A549 (cell line): ENCODE results near the gene PLXNB2. TPM values are rescaled to one million over a fixed set of nuclear protein-coding genes. Genes with fewer than 3 reads are reported as not detected.
"Not testable (repeated sequence)": the region's sequence is repeated elsewhere in the genome, so short reads cannot be mapped to it uniquely, and the experiment has no call there.

ENCODE experiments used
- ATAC-seq, 2 experiments: fragments of 200-7000 bp in 1 of 2; fragments of >200 bp in 1 of 2; cut with Nextera tagmentation in 1 of 2; cut with Tn5 transposase in 1 of 2; 3 replicates each; pipeline versions ENCODE4 v1.8.0 to v1.9.1; 2018 to 2020; ENCODE audit warnings: mild to moderate bottlenecking in 1 of 2, moderate library complexity in 1 of 2
- CTCF ChIA-PET: fragments of 300-600 bp; sonication (Branson Sonifier 250); formaldehyde crosslinking; extraction: SDS; loops from one replicate; lab custom pipeline; 2021; ENCODE audit warnings: antibody characterized with exemption, inconsistent platforms; lab: Yijun Ruan, JAX
- POLR2A ChIA-PET: fragments of 350-600 bp; formaldehyde crosslinking; extraction: SDS; loops from one replicate; lab custom pipeline; 2021; ENCODE audit warnings: antibody characterized with exemption, inconsistent platforms; lab: Yijun Ruan, JAX
- DNase-seq, 2 experiments: peaks; one replicate each; pipeline versions ENCODE4 v3.0.0 to v3.0.0-alpha.2; 2011 to 2016; ENCODE audit warnings: low read depth in 1 of 2, low spot score in 1 of 2
- FAIRE-seq: peaks from 2 replicates; lab custom pipeline; 2011; peaks lifted over from hg19 to GRCh38; lab: Jason Lieb, UNC
- H3K27ac ChIP-seq, 2 experiments: fragments of >200 bp; sonication (Bioruptor Twin); formaldehyde crosslinking; 3 replicates each; pipeline ENCODE4 v1.5.1; 2016 to 2017
- H3K4me1 ChIP-seq: fragments of >200 bp; sonication (Bioruptor Twin); formaldehyde crosslinking; 3 replicates; pipeline ENCODE4 v1.6.1; 2016
- H3K4me2 ChIP-seq: fragments of >200 bp; sonication (Bioruptor Twin); formaldehyde crosslinking; 3 replicates; pipeline ENCODE4 v1.6.1; 2016
- H3K4me3 ChIP-seq: fragments of >200 bp; sonication (Bioruptor Twin); formaldehyde crosslinking; 3 replicates; pipeline ENCODE4 v1.5.1; 2016
- H3K9me3 ChIP-seq: fragments of >200 bp; sonication (Bioruptor Twin); formaldehyde crosslinking; 3 replicates; pipeline ENCODE4 v1.6.1; 2016
- EHMT2 ChIP-seq: fragments of 200-600 bp; sonication (generic); IDR thresholded peaks from 2 replicates; pipeline ENCODE4 v1.6.1; 2016; ENCODE audit warnings: antibody characterized with exemption, low read depth, mild to moderate bottlenecking, moderate library complexity
- HOXA7 ChIP-seq: fragments of 250-450 bp; sonication (Bioruptor Pico); IDR thresholded peaks from 2 replicates; pipeline ENCODE4 v1.5.0; 2020; ENCODE audit warnings: mild to moderate bottlenecking, moderate library complexity
- JUNB ChIP-seq: fragments of >200 bp; sonication (Bioruptor Twin); formaldehyde crosslinking; IDR thresholded peaks from 2 replicates; pipeline ENCODE4 v1.6.1; 2016
- MAFK ChIP-seq: fragments of 450-650 bp; IDR thresholded peaks from 2 replicates; pipeline ENCODE4 v1.6.1; 2014; ENCODE audit not compliant: partially characterized antibody
- MAZ ChIP-seq: fragments of 150-350 bp; IDR thresholded peaks from 2 replicates; pipeline ENCODE4 v1.6.1; 2014; ENCODE audit warnings: antibody characterized with exemption, low read depth, low read length, borderline replicate concordance
- PHF8 ChIP-seq: fragments of 200-600 bp; sonication (generic); IDR thresholded peaks from 2 replicates; pipeline ENCODE4 v1.6.1; 2016; ENCODE audit warnings: low read depth, mild to moderate bottlenecking, antibody characterized with exemption, moderate library complexity, borderline replicate concordance
- POLR2A ChIP-seq: IDR thresholded peaks from 2 replicates; pipeline ENCODE4 v1.6.1; 2012; ENCODE audit warnings: mild to moderate bottlenecking, low read length
- RAD21 ChIP-seq, 2 experiments: fragments of >200 bp in 1 of 2; sonication (Bioruptor Twin) in 1 of 2; formaldehyde crosslinking in 1 of 2; IDR thresholded peaks in 1 of 2; conservative IDR thresholded peaks in 1 of 2; 2 replicates in 1 of 2; 3 replicates in 1 of 2; pipeline ENCODE4 v1.6.1; 2012 to 2018; ENCODE audit warnings: inconsistent platforms in 1 of 2
- RCOR1 ChIP-seq: fragments of 150-350 bp; IDR thresholded peaks from 2 replicates; pipeline ENCODE4 v1.6.1; 2014; ENCODE audit warnings: antibody characterized with exemption, low read length, low read depth
- RNF2 ChIP-seq: fragments of 200-600 bp; sonication (generic); IDR thresholded peaks from 2 replicates; pipeline ENCODE4 v1.6.1; 2016; ENCODE audit warnings: low read depth, mild to moderate bottlenecking, antibody characterized with exemption, moderate library complexity, borderline replicate concordance
- ZC3H11A ChIP-seq: fragments of 450-650 bp; IDR thresholded peaks from 2 replicates; pipeline ENCODE4 v1.6.1; 2014; ENCODE audit warnings: antibody characterized with exemption, mild to moderate bottlenecking
- WGBS: methylation state at CpG from one replicate; pipeline ENCODE4 v1.1.6; 2017; ENCODE audit errors: missing lambda C conversion rate; 5-methylcytosine and 5-hydroxymethylcytosine counted together
- polyA plus RNA-seq, 4 experiments: library from polyadenylated mRNA; depleted of rRNA in 3 of 4; stranded (reverse); fragments of >200 nt; fragmentation: RNase III in 1 of 4; extraction: RNeasy Plus Mini Kit Qiagen cat#74134 plus additional on column Dnase treatment in 1 of 4; gene quantifications; 2 replicates in 3 of 4; 3 replicates in 1 of 4; pipeline ENCODE4 v1.2.3, GENCODE V29; 2011 to 2017
- TF ChIP-seq, protein P1 (sequence below): IDR thresholded peaks from 2 replicates; pipeline ENCODE4 v1.6.1; 2012
- TF ChIP-seq, protein P2 (sequence below): IDR thresholded peaks from 2 replicates; pipeline ENCODE4 v1.6.1; 2012; ENCODE audit warnings: low read depth, borderline replicate concordance
- TF ChIP-seq, protein P3 (sequence below): fragments of 450-650 bp; IDR thresholded peaks from 2 replicates; pipeline ENCODE4 v1.6.1; 2014; ENCODE audit warnings: antibody characterized with exemption

Gene PLXNB2
- polyA plus RNA-seq, 2 of the 4 experiments (the other 2 are of a cell fraction): 24.6 to 64.4 TPM

DNA sequence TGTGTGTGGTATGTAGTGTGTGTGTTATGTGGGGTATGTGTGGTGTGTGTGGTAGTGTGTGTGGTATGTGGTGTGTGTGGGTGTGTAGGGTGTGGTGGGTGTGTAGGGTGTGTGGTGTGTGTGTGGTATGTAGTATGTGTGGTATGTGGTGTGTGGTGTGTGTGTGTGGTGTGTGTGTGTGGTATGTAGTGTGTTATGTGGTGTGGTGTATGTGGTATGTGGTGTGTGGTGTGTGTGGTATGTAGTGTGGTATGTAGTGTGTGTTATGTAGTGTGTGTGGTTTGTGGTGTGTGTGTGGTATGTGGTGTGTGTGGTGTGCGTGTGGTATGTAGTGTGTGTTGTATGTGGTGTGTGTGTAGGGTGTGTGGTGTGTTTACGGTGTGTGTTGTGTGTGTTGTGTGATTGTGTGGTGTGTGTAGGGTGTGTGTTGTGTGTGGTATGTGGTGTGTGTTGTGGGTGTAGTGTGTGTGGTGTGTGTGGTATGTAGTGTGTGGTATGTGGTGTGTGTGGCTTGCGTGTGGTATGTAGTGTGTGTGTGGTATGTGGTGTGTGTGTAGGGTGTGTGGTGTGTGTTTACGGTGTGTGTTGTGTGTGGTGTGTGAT is 31.5 kb upstream of the PLXNB2 start:
- DNase-seq (no peak), FAIRE-seq (no peak), ATAC-seq (no peak)
- POLR2A ChIA-PET: no interaction called here
- no peaks in the 10 kb centered on the region for H3K4me1 ChIP-seq
- TF ChIP-seq RNF2 (no peak), PHF8 (no peak)
- 70% methylated on average over 4 of the region's 4 CpGs for WGBS
- H3K27ac ChIP-seq: no peak overlapping the region
- H3K4me2 ChIP-seq: no peak overlapping the region
- no peak overlapping the region for H3K4me3 ChIP-seq
- CTCF ChIA-PET: no interaction called here
- no peaks in the 10 kb centered on the region for H3K9me3 ChIP-seq

DNA sequence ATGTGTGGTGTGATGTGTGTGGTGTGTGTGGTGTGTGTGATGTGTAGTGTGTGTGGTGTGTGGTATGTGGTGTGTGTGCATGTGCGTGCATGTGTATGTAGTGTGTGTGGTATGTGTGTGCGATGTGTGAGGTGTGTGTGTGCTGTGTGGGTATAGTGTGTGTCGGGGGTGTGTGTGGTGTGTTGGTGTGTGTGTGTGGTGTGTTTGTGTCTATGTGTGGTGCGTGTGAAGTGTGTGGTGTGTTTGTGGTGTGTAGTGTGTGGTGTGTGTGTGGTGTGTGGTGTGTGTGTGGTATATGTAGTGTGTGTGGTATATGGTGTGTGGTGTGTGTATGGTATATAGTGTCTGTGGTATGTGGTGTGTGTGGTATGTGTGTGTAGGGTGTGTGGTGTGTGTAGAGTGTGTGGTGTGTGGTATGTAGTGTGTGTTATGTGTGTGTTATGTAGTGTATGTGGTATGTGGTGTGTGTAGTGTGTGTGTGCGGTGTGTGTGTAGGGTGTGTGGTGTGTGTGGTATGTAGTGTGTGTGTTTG is 30.7 kb upstream of the PLXNB2 start:
- Histone ChIP-seq H3K4me1 (no peaks in the 10 kb centered on the region), H3K4me2 (no peak overlapping the region), H3K27ac (no peak overlapping the region), H3K9me3 (no peaks in the 10 kb centered on the region), H3K4me3 (no peak overlapping the region)
- no peak for ATAC-seq
- ChIA-PET POLR2A (no interaction called here), CTCF (no interaction called here)
- FAIRE-seq: no peak
- WGBS: 90% methylated on average over 5 of the region's 5 CpGs
- no peak for DNase-seq
- TF ChIP-seq, protein P1, sequence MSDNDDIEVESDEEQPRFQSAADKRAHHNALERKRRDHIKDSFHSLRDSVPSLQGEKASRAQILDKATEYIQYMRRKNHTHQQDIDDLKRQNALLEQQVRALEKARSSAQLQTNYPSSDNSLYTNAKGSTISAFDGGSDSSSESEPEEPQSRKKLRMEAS: no peak
- TF ChIP-seq ZC3H11A (no peak), POLR2A (no peak), MAZ (no peak), RCOR1 (no peak), RAD21 (conservative IDR thresholded peaks at IDR 0.05 in 1 of 2, IDR thresholded peaks at IDR 0.05 in 1 of 2) (no peak), EHMT2 (no peak)
- TF ChIP-seq, protein P2, sequence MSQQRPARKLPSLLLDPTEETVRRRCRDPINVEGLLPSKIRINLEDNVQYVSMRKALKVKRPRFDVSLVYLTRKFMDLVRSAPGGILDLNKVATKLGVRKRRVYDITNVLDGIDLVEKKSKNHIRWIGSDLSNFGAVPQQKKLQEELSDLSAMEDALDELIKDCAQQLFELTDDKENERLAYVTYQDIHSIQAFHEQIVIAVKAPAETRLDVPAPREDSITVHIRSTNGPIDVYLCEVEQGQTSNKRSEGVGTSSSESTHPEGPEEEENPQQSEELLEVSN: no peak
- TF ChIP-seq, protein P3, sequence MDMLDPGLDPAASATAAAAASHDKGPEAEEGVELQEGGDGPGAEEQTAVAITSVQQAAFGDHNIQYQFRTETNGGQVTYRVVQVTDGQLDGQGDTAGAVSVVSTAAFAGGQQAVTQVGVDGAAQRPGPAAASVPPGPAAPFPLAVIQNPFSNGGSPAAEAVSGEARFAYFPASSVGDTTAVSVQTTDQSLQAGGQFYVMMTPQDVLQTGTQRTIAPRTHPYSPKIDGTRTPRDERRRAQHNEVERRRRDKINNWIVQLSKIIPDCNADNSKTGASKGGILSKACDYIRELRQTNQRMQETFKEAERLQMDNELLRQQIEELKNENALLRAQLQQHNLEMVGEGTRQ: no peak

GRCh38 chr22:50337262-50338041 is 30.0 kb upstream of the PLXNB2 start:
- Histone ChIP-seq H3K9me3 (no peaks in the 10 kb centered on the region), H3K4me2 (no peak overlapping the region), H3K4me3 (no peak overlapping the region), H3K27ac (no peak overlapping the region), H3K4me1 (no peaks in the 10 kb centered on the region)
- TF ChIP-seq JUNB (no peak), MAFK (no peak), HOXA7 (CRISPR knock-in tag) (no peak)
- ATAC-seq (no peak), DNase-seq (no peak), FAIRE-seq (no peak)
- ChIA-PET POLR2A (no interaction called here), CTCF (interaction anchor here (1.3 kb wide), 1 partner anchor 9 kb away, joined by 3 read pairs; no protein-coding TSS in a partner anchor)
- 92% methylated on average over 13 of the region's 13 CpGs for WGBS

GRCh38 chr22:50334433-50334832 is 27.0 kb upstream of the PLXNB2 start:
- H3K27ac ChIP-seq, DNase-seq, ATAC-seq, POLR2A ChIA-PET, H3K4me3 ChIP-seq, FAIRE-seq, H3K4me1 ChIP-seq, H3K4me2 ChIP-seq, H3K9me3 ChIP-seq: not testable (repeated sequence)
- 87% methylated on average over 5 of the region's 5 CpGs for WGBS
- CTCF ChIA-PET: interaction anchor here (0.9 to 1.5 kb wide), 2 partner anchors 58 to 82 kb away, joined by 4 to 6 read pairs; no protein-coding TSS in a partner anchor
